HepG2 (cell line): Measurements from ENCODE around the gene CCDC18. TPM values are rescaled to one million over a fixed set of nuclear protein-coding genes. Genes with fewer than 3 reads are reported as not detected.
A peak's percentile ranks its signal among the peaks of the same experiment; 100 is the strongest.

Experiments
- ATAC-seq: fragments of 200-7000 bp; cut with Tn5 transposase; 3 replicates; pipeline ENCODE4 v1.9.1; 2020; ENCODE audit warnings: mild to moderate bottlenecking, moderate library complexity
- BruUV-seq: library from RNA; stranded (reverse); fragments of 400-500 nt; replicated peaks from 2 replicates; lab custom pipeline; 2021; lab: Mats Ljungman, UMichigan
- CTCF ChIA-PET: fragments of 300-600 bp; formaldehyde crosslinking; extraction: SDS; loops from one replicate; lab custom pipeline; 2021; ENCODE audit warnings: low total read pairs, inconsistent platforms, low intra/inter-chr PET ratio; lab: Yijun Ruan, JAX
- POLR2A ChIA-PET: fragments of 350-600 bp; sonication (Branson Sonifier 250); formaldehyde crosslinking; loops from one replicate; lab custom pipeline; 2020; ENCODE audit warnings: antibody characterized with exemption, inconsistent platforms; lab: Yijun Ruan, JAX
- DNase-seq: peaks from one replicate; pipeline ENCODE4 v3.0.0-alpha.2; 2015; ENCODE audit warnings: low spot score
- FAIRE-seq: peaks from 3 replicates; lab custom pipeline; 2011; peaks lifted over from hg19 to GRCh38; lab: Jason Lieb, UNC
- H2AFZ ChIP-seq: one replicate; pipeline ENCODE4 v1.6.1; 2011; ENCODE audit warnings: low read length, inconsistent platforms
- H3K27ac ChIP-seq: fragments of 300-600 bp; 3 replicates; pipeline ENCODE4 v1.8.0; 2011; ENCODE audit warnings: mixed run types, mild to moderate bottlenecking, mixed read lengths, low read length, inconsistent platforms; ENCODE audit not compliant: insufficient read depth; ENCODE audit errors: extremely low read length
- H3K27me3 ChIP-seq, 2 experiments: fragments of 200-600 bp in 1 of 2; 2 replicates in 1 of 2; 3 replicates in 1 of 2; pipeline versions ENCODE4 v1.6.0 to v1.8.0; 2011; ENCODE audit warnings: low read length in 2 of 2, mild to moderate bottlenecking in 2 of 2, moderate library complexity in 2 of 2, inconsistent platforms in 1 of 2; ENCODE audit not compliant: insufficient read depth in 2 of 2, control insufficient read depth in 1 of 2
- H3K36me3 ChIP-seq, 2 experiments: fragments of 200-600 bp in 1 of 2; replicated peaks in 1 of 2; 2 replicates in 1 of 2; 3 replicates in 1 of 2; pipeline versions ENCODE4 v1.5.1 to v1.8.0; 2011; ENCODE audit warnings: low read length in 2 of 2, inconsistent platforms in 1 of 2; ENCODE audit not compliant: insufficient read depth in 2 of 2, control insufficient read depth in 1 of 2
- H3K4me1 ChIP-seq: 2 replicates; pipeline ENCODE4 v1.5.1; 2012; ENCODE audit warnings: low read length, inconsistent platforms; ENCODE audit not compliant: insufficient read depth
- H3K4me2 ChIP-seq: 2 replicates; pipeline ENCODE4 v1.6.0; 2011; ENCODE audit warnings: low read depth, low read length, inconsistent platforms
- H3K4me3 ChIP-seq, 3 experiments: fragments of 200-600 bp in 1 of 3; sonication (generic), shearing (Covaris generic) in 1 of 3; replicated peaks in 1 of 3; 2 replicates each; pipeline ENCODE4 v1.5.1; 2011 to 2016; ENCODE audit warnings: low read length in 3 of 3, inconsistent platforms in 2 of 3, low read depth in 2 of 3, mild to moderate bottlenecking in 2 of 3, control low read depth in 1 of 3, mixed read lengths in 1 of 3; ENCODE audit not compliant: insufficient read depth in 1 of 3
- H3K79me2 ChIP-seq: one replicate; pipeline ENCODE4 v1.6.1; 2011; ENCODE audit warnings: low read length, inconsistent platforms; ENCODE audit not compliant: insufficient read depth
- H3K9ac ChIP-seq: 2 replicates; pipeline ENCODE4 v1.6.0; 2011; ENCODE audit warnings: mild to moderate bottlenecking, low read depth, low read length, inconsistent platforms; ENCODE audit not compliant: insufficient read depth
- H3K9me3 ChIP-seq: 2 replicates; pipeline ENCODE4 v1.5.1; 2012; ENCODE audit warnings: mild to moderate bottlenecking, low read length
- H4K20me1 ChIP-seq: 2 replicates; pipeline ENCODE4 v1.6.0; 2011; ENCODE audit warnings: inconsistent platforms, mild to moderate bottlenecking, low read length, moderate library complexity; ENCODE audit not compliant: insufficient read depth
- AHDC1 ChIP-seq: sonication (generic); formaldehyde crosslinking; IDR thresholded peaks from 2 replicates; pipeline ENCODE4 v1.5.1; 2020; ENCODE audit warnings: mild to moderate bottlenecking, missing genetic modification reagents, borderline replicate concordance
- FOSL2 ChIP-seq: sonication (generic); formaldehyde crosslinking; IDR thresholded peaks from 2 replicates; pipeline ENCODE4 v1.4.0; 2020; ENCODE audit warnings: missing genetic modification reagents
- KAT2B ChIP-seq: fragments of 150-350 bp; IDR thresholded peaks from 2 replicates; pipeline ENCODE4 v1.6.1; 2014; ENCODE audit warnings: low read depth, low read length, borderline replicate concordance
- PITX1 ChIP-seq: sonication (generic); formaldehyde crosslinking; IDR thresholded peaks from 2 replicates; pipeline ENCODE4 v1.5.1; 2020; ENCODE audit warnings: mild to moderate bottlenecking, missing genetic modification reagents
- ZNF121 ChIP-seq: sonication (generic); formaldehyde crosslinking; IDR thresholded peaks from 2 replicates; pipeline ENCODE4 v1.5.0; 2020; ENCODE audit warnings: mild to moderate bottlenecking, missing genetic modification reagents
- ZNF263 ChIP-seq: sonication (generic); formaldehyde crosslinking; IDR thresholded peaks from 2 replicates; pipeline ENCODE4 v1.4.0; 2020; ENCODE audit warnings: missing genetic modification reagents
- ZNF775 ChIP-seq: sonication (generic); formaldehyde crosslinking; IDR thresholded peaks from 2 replicates; pipeline ENCODE4 v1.4.0; 2020; ENCODE audit warnings: missing genetic modification reagents, mild to moderate bottlenecking, moderate library complexity, borderline replicate concordance
- WGBS: methylation state at CpG from one replicate; pipeline ENCODE4 v1.1.6; 2017; ENCODE audit warnings: low lambda C conversion rate; 5-methylcytosine and 5-hydroxymethylcytosine counted together
- in situ Hi-C: cut with HindIII; loops from 2 replicates; pipeline ENCODE4 v1.10.0; 2017; ENCODE audit warnings: low pct_unique_long_range_greater_than_20kb; ENCODE audit not compliant: extremely low pct_ligation_motif_present
- intact Hi-C: fragments of 100-400 bp; cut with micrococcal nuclease; formaldehyde crosslinking; loops from one replicate; pipeline ENCODE4 v1.10.0; 2022; ENCODE audit not compliant: unreplicated experiment
- polyA plus RNA-seq, 8 experiments: library from polyadenylated mRNA; depleted of rRNA in 3 of 8; stranded (reverse) in 7 of 8; unstranded in 1 of 8; fragments of >200 nt; fragmentation: Illumina TruSeq in 4 of 8; extraction: Trizol in 4 of 8; gene quantifications; 2 replicates each; pipeline versions ENCODE4 v1.2.1 to v1.2.3, GENCODE V29; 2011 to 2016; ENCODE audit warnings: low read depth in 4 of 8, missing spikeins in 1 of 8, mixed read lengths in 1 of 8; ENCODE audit not compliant: insufficient read depth in 1 of 8
- total RNA-seq, 5 experiments: library from RNA; depleted of rRNA; stranded (reverse); fragments of >200 nt; fragmentation: Illumina TruSeq; extraction: Trizol; gene quantifications; 2 replicates each; pipeline ENCODE4 v1.2.3, GENCODE V29; 2016; ENCODE audit warnings: low read depth in 1 of 5
- TF ChIP-seq, protein P1 (sequence below): sonication (generic); formaldehyde crosslinking; IDR thresholded peaks from 2 replicates; pipeline ENCODE4 v1.8.1; 2023; ENCODE audit warnings: missing genetic modification reagents, mild to moderate bottlenecking, borderline replicate concordance
- TF ChIP-seq, protein P2 (sequence below): sonication (generic); formaldehyde crosslinking; IDR thresholded peaks from 2 replicates; pipeline ENCODE4 v1.5.0; 2020; ENCODE audit warnings: mild to moderate bottlenecking, missing genetic modification reagents

CCDC18 gene
- total and polyA plus RNA-seq, 2 of the 13 experiments (the other 11 are each of a cell fraction or from before 2014, with no cell fraction given): 1.9 to 18.4 TPM

- no TSS peak for BruUV-seq
- Histone ChIP-seq H3K9ac (no peak overlapping the region), H3K36me3 (peaks cover 0 to 6% of the 10 kb centered on the region in 2 experiments; a peak in 1 of 5 replicates), H3K4me3 (no peak overlapping the region), H4K20me1 (no peaks in the 10 kb centered on the region), H3K4me1 (peaks cover 23% of the 10 kb centered on the region), H2AFZ (no peak overlapping the region), H3K27me3 (no peaks in the 10 kb centered on the region), H3K27ac (no peak overlapping the region), H3K9me3 (no peaks in the 10 kb centered on the region), H3K4me2 (no peak overlapping the region), H3K79me2 (no peaks in the 10 kb centered on the region)
- FAIRE-seq (no peak), DNase-seq (peak; percentile 13), ATAC-seq (peak; percentile 38)
- ChIA-PET CTCF (no interaction called here), POLR2A (no interaction called here)
- in situ Hi-C loops (no loop called here), intact Hi-C loops (no loop called here)
- peak; percentile 85 for TF ChIP-seq ZNF121 (CRISPR knock-in tag)
- no peak for TF ChIP-seq AHDC1
- TF ChIP-seq, protein P1, sequence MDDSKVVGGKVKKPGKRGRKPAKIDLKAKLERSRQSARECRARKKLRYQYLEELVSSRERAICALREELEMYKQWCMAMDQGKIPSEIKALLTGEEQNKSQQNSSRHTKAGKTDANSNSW (CRISPR knock-in tag): no peak
- no peak for TF ChIP-seq KAT2B
- TF ChIP-seq ZNF263 (CRISPR knock-in tag): no peak
- no peak for TF ChIP-seq PITX1 (CRISPR knock-in tag)
- peak; percentile 39; the same call in 1 of the 2 replicates for TF ChIP-seq FOSL2
- TF ChIP-seq, protein P2, sequence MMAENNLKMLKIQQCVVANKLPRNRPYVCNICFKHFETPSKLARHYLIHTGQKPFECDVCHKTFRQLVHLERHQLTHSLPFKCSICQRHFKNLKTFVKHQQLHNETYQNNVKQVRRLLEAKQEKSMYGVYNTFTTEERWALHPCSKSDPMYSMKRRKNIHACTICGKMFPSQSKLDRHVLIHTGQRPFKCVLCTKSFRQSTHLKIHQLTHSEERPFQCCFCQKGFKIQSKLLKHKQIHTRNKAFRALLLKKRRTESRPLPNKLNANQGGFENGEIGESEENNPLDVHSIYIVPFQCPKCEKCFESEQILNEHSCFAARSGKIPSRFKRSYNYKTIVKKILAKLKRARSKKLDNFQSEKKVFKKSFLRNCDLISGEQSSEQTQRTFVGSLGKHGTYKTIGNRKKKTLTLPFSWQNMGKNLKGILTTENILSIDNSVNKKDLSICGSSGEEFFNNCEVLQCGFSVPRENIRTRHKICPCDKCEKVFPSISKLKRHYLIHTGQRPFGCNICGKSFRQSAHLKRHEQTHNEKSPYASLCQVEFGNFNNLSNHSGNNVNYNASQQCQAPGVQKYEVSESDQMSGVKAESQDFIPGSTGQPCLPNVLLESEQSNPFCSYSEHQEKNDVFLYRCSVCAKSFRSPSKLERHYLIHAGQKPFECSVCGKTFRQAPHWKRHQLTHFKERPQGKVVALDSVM: peak; percentile 68
- no peak for TF ChIP-seq ZNF775 (CRISPR knock-in tag)
- 78% methylated on average over 6 of the region's 6 CpGs for WGBS
These were observed 19.6 kb downstream of the CCDC18 start for GRCh38 chr1:93200086-93200620.
